ENCODE measurements around the gene RCOR2.
"Not testable (repeated sequence)": the region's sequence is repeated elsewhere in the genome, so short reads cannot be mapped to it uniquely, and the experiment has no call there.

Gene RCOR2

DNA sequence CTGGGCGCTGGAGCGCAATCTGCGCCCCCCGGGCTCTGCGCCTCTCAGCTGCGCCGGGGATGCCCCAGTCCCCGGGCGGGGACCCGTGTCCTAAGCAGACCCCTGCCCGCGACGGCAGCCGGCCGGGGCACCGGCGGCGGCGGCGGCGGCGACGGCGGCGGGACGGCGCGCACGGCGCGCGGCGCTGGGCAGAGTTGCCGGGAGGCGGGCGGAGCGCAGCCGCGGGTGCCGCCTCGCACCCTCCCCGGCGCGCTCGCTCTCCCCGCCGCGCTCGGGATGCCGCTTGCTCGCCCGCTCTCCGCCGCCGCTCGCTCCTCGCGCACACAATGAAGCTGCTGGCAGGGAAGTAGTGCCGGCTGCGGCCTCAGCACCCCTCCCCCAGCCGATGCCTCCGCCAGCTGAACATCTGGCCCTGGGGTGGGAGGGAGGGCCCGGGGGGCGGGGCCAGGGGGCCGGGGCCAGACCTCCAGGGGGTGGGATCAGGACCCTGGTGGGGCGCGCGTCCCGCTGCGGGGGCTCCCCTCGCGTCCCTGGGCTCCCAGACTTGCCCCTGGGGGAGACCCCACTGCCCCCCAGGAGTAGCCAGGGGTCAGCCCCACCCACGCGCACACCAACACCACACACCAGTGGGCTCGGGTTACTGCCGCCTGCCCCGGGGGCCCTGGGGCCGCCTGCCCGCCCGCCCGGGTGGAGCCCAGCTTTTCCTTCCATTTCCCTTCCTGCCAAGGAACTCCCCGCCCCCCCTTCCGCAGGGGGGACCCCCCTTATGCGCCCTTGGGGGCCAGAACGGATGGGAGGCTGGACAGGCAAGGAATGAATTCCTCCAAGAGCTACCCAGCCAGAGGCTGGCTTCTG is at the start of gene RCOR2:
Gene RCOR2, minus strand, starts transcription at position 328 of the 855 bp plus-strand sequence. CDS start 708 bp downstream, outside the sequence.
- peak; percentile 25 to 48 for DNase-seq

DNA sequence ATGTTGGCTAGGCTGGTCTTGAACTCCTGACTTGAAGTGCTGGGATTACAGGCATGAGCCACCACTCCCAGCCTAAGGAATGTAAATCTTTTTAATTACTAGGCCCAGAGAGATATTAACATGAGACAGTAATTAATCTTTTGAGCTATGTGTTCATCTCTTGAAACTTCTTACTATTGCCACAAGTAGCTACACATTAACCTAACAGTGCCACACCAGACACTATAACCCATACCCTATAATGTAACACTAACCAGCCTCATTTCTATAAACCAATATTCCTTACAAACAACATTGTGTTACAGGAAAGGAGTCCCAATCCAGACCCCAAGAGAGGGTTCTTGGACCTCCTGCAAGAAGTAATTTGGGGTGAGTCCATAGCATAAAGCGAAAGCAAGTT is 49.5 kb upstream of the RCOR2 start:
- no peak for DNase-seq

DNA sequence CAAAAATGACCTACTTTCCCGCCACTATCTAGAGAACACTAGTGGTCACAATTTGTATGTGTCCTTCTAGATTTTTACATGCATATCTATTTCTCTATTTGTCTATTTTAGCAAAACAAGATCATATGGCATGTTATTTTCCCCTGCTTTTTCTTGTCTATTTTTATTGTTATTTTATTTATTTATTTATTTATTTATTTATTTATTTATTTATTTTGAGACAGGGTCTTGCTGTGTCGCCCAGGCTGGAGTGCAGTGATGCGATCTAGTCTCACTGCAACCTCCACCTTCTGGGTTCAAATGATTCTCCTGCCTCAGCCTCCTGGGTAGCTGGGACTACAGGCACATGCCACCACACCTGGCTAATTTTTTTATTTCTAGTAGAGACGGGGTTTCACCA is 46.9 kb upstream of the RCOR2 start:
- DNase-seq, result not testable (repeated sequence)

DNA sequence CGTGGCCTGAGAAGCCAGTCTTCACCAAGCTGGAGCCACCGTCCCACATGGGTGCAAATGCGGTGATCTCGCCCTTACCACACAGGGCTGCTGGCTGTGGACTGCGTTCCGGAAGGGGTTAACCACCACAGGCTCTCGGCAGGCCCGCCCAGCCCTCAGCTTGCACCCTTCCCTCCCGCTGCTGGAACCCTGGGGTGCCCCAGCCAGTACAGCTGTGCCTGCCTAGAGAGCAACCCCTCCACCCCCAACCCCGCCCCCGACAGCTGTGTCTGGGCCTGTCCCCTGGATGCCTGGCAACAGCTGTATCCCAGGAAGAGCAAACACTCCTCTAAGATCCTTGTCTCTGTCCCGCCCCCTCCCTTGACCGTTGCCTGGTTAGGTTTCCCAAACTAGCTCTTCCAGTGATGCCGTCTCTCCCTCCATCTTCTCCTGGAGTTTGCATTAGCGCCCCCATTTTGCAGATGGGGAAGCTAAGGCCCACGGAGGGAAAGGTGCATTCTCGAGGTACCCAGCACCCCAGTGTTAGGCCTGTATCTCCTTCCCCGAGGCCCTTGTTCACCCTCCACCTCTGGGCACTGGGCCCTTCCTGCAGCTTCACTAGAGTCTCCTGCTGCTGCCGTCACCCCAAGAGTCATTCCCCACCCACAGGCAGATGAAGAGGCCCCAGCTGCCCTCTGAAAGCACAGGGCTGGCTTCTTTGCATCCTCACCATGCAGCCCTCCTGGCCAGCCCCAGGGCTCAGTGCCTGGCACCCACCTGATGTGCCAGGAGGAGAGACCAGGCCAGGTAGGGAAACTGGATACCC is 44.8 kb upstream of the RCOR2 start:
- DNase-seq, result no peak

DNA sequence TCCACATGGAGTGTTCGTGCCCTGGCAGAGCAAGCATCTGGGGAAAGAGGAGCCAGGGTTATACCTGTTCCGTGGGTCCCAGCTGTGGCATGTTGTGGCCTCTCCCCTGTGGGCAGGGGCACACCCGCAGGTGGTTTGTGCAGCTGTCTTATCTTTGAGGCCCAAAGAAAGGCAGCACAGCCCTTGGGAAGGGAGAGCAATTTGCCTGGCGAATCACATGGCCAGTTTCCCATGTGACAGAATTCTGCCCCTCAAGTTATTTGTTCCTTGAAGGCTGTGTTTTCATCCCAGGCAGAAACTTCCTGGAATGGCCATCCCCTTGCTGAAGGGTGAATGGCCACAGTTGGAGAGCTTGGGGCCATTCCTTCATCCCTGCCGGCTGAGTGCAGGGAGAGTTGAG is 41.0 kb upstream of the RCOR2 start:
- DNase-seq, result no peak

DNA sequence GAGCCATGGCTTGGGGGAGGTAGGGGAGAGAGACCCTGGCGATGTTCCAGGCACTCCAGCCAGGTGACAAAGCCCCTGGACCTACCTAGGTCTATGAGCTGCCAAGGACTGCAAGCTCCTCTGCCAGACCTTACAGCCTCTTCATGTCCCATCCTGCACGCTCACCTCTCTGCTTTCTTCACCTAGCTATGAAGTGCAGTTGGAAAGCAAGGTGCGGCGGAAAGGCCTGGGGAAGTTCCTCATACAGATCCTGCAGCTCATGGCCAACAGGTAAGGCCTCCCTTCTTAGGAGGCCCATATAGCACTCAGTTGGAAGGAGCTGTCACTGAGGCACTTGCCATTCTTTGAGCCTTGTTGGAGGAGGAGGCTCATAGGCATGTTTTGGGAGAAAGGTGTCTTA is 35.6 kb upstream of the RCOR2 start:
- DNase-seq, result no peak

DNA sequence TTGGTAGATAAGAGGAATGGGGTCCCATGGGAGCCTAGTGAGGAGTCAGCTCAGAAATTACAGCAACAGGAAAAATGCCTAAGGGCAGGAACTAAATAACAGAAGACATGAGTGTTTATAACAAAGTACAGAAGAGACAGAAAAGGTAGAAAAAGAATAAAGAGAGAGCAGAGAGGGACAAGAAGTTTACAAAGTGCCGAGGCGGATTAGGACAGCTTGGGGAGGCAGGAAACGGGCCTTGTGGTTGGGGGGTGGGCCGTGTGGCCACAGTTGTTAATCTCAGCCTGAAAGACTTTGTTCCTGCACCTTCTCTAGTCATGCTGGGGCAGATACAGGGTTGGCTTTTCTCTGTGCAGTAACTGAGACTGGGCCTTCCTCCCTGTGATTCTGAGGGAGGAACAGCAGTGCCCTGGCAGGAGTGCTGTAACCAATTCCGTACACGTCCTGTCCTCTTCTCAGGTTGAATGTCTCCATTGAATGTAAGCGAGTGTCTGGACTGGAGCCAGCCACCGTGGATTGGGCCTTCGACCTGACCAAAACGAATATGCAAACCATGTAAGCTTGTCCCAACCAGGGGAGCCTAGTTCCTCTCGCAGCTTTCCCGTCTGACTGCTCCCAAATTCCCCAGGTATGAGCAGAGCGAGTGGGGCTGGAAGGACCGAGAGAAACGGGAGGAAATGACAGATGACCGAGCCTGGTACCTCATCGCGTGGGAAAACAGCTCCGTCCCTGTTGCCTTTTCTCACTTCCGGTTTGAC is 35.0 kb upstream of the RCOR2 start:
- DNase-seq, result no peak

DNA sequence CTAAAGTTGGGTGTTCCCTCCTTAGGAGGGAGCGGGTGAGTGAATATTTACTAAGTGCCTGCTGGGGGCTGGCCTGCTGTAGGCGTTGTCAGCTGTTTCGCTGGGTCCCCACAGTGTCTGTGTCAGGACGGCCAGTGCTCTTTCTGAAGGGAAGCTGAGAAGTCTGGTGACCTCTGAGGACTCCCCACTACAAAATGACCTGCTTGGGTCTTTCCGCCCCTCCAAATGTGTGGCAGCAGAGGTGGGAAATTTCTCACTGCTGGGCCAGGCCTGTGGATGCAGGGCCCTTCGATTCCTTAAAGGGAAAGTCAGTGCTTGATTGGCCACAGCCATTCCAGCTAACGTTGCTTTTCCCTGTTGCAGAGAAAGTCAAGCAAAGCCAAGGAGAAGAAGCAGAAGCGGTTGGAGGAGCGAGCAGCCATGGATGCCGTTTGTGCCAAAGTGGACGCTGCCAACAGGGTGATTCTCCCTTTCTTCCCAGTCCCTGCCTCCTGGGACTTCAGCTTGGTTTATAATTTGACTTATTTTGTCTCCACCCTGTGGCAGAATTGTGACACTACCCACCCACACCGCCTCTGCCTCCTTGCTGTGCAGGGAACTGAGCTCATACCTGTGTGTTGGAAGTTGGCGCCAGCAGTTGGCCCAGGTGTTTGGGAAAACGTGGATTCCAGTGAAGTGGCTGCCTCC is 28.7 kb upstream of the RCOR2 start:
- DNase-seq, result peak; percentile 36 to 67

DNA sequence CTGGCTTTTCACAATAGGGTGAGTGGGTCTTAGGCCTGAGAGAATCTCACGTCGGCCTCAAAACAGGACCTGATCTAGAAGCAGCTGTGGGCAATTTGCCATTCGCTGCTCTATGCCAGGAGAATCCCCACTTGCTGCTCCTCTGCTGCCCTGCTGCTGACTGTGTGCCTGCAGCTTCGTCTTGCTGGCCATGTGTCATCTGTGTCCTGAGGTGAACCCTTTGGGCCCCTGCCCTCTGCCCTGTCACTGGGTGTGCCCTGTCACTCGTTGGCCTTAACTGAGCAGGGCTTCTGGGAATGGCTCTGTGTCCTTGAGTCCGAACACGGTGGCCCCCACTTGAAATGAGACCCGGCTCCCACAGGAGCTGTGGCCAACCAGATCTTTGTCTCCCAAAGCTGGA is 28.0 kb upstream of the RCOR2 start:
- no peak for DNase-seq

DNA sequence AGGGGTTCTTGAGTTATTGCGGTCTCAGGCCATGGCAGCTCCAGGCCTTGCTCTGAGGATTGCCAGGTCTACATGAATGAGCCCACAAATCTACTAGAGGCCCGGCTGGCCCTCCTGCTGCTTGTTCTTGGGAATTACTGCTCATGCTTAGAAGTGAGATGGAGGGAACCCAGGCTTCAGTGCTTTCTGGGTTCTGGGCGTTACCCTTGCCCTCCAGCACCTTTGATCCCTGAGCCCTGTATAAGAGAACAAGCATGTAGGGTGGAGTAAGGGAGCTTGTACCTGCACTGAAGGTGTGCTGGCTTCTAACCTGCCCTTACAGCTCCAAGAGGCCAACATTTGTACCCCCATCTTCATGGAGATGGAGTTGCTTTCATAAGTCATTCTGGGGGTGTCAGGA is 25.8 kb upstream of the RCOR2 start:
- no peak for DNase-seq

DNA sequence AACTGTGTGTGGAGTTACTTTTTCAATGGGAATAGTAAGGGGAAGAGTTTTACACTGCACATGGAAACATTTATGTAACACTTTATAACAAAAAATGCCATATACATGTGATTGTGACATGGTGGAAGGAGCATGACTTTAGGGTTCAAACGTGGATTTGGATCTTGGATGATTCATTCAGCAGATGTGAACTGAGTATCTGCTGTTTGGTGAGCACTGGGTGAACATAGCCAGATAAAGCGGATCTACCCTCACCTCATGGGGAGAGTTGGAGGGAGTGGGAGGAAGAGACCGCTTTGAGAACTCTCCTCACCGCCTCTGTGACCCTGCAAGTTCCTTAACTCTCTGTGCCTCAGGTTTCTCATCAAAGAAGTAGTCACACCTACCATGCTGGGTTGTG is 24.9 kb upstream of the RCOR2 start:
- no peak for DNase-seq

DNA sequence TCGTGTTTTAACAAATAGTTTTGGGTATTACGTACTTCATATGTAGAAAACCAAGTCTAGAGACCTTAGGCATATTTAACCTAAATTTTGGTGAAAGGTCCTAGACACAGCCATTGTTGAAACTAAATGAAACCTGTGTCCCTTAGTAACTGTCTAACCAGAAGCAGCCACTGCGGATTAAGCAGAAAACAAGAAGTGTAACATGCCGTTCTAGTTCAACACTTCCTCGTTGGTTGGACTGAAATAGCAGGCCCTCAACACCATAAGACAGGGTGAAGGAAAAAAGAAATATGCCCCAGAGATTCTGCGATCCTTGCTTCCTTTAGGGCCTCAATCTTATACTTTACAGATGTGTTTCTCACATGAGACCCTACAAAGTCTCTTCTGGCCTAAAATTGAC is 23.8 kb upstream of the RCOR2 start:
- peak; percentile 32 to 47 for DNase-seq

DNA sequence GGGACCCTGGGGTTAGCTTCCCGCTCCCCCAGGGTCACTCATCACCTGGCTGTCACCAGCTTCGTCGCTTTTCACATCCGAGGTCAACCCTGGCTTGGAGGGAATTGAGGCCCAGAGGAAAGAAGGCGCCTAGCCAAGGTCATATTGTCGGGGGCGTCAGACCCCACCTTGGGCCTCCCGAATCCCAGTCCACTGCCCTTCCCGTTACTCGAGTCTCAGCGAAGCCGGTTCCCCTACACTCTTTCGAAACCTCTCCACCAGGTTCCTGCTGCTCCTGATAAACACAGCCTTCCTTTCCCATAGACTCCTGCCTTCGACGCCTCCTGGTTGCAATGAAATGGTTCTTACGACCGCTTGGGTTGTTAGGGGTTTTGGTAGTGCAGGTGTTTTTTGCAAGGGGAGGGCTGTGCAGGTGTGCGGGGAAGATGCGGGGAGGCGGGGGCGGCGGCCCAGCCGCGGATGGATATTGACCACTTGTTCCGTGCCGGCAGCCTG is 22.5 kb upstream of the RCOR2 start:
- DNase-seq, result peak in 1 of 2 donors; percentile 15

DNA sequence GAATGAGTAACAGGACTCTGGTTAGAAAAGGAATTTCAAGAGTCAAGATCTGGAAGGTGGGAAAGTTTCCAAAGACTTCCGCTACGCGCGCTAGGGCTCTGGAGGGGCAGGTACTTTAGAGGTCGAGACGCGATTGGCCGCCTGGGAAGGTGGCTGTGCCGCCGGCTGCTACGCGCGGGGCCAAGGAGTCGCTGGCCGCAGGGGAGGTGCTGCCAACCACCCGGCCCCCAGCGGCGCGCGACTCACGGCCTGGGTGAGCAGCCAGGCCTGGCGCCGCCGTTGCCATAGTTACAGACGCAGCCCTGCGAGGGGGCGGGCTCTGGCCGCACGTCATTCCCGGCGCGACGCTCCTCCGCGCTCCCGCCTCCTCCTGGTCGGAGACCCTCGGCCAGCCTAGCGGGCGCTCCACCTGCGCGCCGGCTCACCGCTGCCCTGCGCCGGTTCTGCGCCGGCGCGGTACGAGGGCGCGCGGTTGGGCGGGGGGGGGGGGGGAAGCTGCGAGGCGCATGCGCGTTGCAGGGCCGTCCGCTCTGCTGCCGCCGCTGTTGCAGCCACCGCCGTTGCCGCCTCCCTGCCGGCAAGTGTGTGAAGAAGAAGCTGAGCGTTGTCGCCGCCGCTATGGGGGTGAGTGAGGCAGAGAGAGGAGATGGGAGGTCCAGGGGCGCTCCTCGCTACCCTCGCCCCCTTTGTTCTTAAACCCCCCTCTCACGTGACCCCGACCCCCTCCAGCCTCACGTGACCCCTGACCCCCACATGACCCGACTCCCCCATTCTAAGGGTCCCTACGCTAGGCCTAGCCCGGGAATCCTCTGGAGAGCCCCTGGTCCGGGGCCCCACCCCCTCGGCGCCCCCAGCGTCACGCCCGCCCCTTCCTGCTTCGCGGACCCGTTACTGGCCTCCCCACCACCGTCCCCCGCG is 21.8 kb upstream of the RCOR2 start, which contains the start of gene NAA40:
Gene NAA40, plus strand, starts transcription at position 524 of the 918 bp plus-strand sequence. Its CDS starts 95 bp downstream, at position 619.
- DNase-seq, result peak; percentile 78 to 84

DNA sequence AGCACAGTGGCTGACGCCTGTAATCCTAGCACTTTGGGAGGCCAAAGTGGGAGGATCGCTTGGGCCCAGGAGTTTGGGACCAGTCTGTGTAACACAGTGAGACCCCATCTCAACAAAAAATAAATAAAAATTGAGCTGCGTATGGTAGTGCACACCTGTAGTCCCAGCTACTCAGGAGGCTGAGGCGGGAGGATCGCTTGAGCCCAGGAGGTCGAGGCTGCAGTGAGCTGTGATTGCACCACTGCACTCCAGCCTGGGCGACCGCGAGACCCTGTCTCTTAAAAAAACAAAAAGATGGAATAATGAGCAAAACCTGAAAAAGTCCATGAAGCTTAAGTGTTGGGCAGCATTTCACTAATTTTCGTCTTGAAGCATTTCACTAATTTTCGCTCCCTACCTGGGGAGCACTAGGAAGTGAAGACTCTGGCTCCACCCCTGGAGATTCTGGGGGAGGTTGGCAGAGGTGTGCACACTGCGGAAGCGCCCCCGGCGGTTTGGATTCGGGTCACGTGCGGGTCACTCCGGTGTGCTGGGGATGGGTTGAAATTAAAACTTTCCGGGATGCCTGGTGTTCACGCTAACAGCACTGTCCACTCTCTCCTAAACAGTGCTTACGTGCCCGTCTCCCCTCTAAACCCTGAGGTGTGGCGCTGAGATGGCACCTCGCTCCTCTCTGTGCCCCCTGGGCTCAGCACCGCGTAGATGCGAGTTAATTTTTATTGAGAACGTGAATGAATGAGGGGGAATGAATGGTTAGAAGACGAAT is 20.9 kb upstream of the RCOR2 start:
- DNase-seq, result no peak

DNA sequence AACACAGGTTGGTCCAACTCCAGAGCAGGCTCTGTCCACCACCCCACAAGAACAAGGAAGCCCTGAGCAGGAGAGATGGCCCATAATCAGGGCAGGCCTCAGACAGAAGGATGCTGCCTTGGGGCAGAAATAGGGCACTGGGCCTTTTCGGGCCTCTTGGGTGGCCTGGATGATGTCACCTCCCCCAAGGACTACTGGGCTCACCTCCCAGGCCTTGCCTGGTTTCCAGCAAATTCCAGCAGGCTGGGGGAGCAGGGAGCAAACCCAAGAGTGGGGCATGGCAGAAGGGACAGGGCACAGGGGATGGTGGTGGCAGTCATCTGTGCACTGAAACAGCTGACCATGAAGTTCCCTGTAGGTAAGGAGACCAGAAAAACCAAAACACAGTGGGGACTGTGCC is 16.5 kb upstream of the RCOR2 start:
- no peak for DNase-seq

DNA sequence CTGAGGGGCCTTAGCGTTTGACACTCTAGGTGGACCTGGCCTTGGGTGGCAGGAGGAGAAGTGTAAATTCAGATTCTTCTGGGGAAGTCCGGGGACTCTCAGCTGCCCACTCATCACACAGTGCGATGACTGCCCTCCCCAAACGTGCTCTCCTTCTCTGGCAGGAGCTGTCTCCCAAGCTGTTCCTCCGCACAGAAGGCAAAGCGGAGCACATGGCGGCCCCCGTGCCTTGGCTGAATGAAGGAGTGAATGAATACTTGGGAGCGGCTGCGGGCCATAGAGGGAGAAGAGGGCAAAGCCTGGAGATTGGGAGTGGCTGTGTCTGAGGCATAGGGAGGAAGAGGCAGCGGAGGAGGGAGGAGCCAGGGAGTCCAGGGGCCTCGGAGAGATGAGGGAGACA is 14.9 kb upstream of the RCOR2 start:
- no peak for DNase-seq

DNA sequence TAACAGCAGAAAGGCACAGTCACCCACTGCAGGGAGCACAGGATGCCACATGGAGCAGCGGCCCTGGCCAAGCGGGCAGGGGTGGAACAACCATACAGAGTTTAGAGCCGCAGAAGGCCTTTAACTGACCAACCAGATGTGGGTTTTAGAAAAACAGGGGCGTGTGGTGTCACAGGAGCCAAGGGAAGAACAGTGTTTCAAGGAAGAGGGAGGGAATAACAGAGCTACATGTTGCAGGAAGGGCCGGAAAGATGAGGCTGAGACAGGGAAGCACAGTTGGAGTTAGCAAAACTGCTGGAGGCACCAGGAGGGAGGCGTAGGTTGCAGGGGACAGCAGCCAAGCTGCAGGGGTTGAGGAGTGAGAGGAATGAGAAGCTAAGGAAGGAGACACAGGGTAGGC is 14.1 kb upstream of the RCOR2 start:
- no peak for DNase-seq

DNA sequence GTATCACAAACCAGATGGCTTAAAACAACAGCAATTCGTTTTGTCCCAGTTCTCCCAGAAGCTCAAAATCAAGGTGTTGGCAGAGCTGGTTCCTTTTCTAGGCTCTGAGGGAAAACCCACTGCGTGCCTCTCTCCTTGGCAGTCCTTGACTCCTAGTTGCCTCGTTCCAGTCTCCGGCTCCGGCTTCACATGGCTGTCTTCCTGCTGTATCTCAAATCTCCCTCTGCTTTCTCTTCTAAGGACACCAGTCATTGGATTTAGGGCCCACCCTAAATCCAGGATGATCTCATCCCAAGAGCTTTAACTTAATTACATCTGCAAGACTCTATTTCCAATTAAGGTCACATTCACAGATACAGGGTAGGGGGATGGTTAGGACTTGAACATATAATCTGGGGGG is 12.7 kb upstream of the RCOR2 start:
- no peak for DNase-seq

DNA sequence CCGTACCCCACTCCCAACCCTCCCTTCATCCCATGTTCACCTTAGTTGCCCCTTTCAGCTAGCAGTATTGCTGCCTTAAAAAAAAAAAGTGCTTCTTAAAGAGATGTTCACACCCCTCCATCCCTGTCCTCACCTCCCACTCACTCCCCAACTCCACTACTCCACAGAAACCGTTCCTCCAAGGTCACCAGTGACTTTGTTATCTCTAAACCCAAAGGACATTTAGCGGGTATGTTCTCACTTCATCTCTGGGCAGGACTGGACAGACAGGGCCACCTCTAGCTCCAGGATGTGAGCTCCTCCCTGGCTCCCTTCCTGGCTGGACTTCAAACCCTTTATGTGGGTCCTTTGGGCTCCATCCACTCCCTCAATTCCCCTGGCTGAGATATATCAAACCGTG is 6.4 kb upstream of the RCOR2 start:
- DNase-seq, result no peak
